ENCODE results near the gene ZNF526. TPM values are rescaled to one million over a fixed set of nuclear protein-coding genes. Genes with fewer than 3 reads are reported as not detected.

ZNF526 gene
- polyA plus RNA-seq, 1 donor: 6.7 TPM

Other genes with a start within 250 kb of the ZNF526 start
- gene ATP1A3, start 226.1 kb upstream of the ZNF526 start, polyA plus RNA-seq (ENCODE audit: insufficient read length): not detected
- 2.2 TPM for gene GRIK5, start 150.1 kb upstream of the ZNF526 start, polyA plus RNA-seq (ENCODE audit: insufficient read length)
- 12.4 TPM for gene ZNF574, start 144.1 kb upstream of the ZNF526 start, polyA plus RNA-seq (ENCODE audit: insufficient read length)
- gene POU2F2, start 87.9 kb upstream of the ZNF526 start, polyA plus RNA-seq (ENCODE audit: insufficient read length): 2.0 TPM
- 16.6 TPM for gene DEDD2, start 2.6 kb upstream of the ZNF526 start, polyA plus RNA-seq (ENCODE audit: insufficient read length)
- gene GSK3A, start 22.3 kb downstream of the ZNF526 start, polyA plus RNA-seq (ENCODE audit: insufficient read length): 47.4 TPM
- gene ERF, start 34.8 kb downstream of the ZNF526 start, polyA plus RNA-seq (ENCODE audit: insufficient read length): 34.5 TPM
- gene CIC, start 48.9 kb downstream of the ZNF526 start, polyA plus RNA-seq (ENCODE audit: insufficient read length): 44.8 TPM
- 0.53 TPM for gene PRR19, start 81.8 kb downstream of the ZNF526 start, polyA plus RNA-seq (ENCODE audit: insufficient read length)
- 33.6 TPM for gene PAFAH1B3, start 82.3 kb downstream of the ZNF526 start, polyA plus RNA-seq (ENCODE audit: insufficient read length)
- 0.41 TPM for gene TMEM145, start 93.0 kb downstream of the ZNF526 start, polyA plus RNA-seq (ENCODE audit: insufficient read length)
- gene MEGF8, start 105.3 kb downstream of the ZNF526 start, polyA plus RNA-seq (ENCODE audit: insufficient read length): 30.9 TPM
- gene CNFN, start 170.0 kb downstream of the ZNF526 start, polyA plus RNA-seq (ENCODE audit: insufficient read length): not detected
- 11.6 TPM for gene LIPE, start 207.1 kb downstream of the ZNF526 start, polyA plus RNA-seq (ENCODE audit: insufficient read length)
- not detected for gene CXCL17, start 222.6 kb downstream of the ZNF526 start, polyA plus RNA-seq (ENCODE audit: insufficient read length)

All from hindlimb muscle (tissue), 1 donor.